HCT116 (cell line): ENCODE results near the gene ARSI. TPM values are rescaled to one million over a fixed set of nuclear protein-coding genes. Genes with fewer than 3 reads are reported as not detected.

Source experiments
- ATAC-seq: fragments of 200-7000 bp; cut with Tn5 transposase; 2 replicates; pipeline ENCODE4 v1.9.1; 2020; ENCODE audit warnings: mild to moderate bottlenecking, moderate library complexity
- BruUV-seq: library from RNA; stranded (reverse); fragments of 400-500 nt; replicated peaks from 2 replicates; lab custom pipeline; 2021; lab: Mats Ljungman, UMichigan
- CTCF ChIA-PET: fragments of 300-600 bp; sonication (Branson Sonifier 250); formaldehyde crosslinking; loops from one replicate; lab custom pipeline; 2021; ENCODE audit warnings: antibody characterized with exemption; lab: Charles Lee
- POLR2A ChIA-PET: fragments of 300-600, 350-600 bp; sonication (Branson Sonifier 250); formaldehyde crosslinking; loops from one replicate; lab custom pipeline; 2021; ENCODE audit warnings: antibody characterized with exemption; lab: Charles Lee
- RAD21 ChIA-PET, 2 experiments: fragments of 300-600 bp; sonication (Branson Sonifier 250); formaldehyde crosslinking; loops; one replicate each; lab custom pipeline; 2023; ENCODE audit warnings: low total read pairs in 2 of 2; ENCODE audit not compliant: uncharacterized antibody in 2 of 2, unreplicated experiment in 2 of 2, low non-redundant PET in 1 of 2; lab: Charles Lee
- DNase-seq: peaks from one replicate; pipeline ENCODE4 v3.0.0-alpha.2; 2010; ENCODE audit warnings: low read depth, low spot score
- H2AFZ ChIP-seq: fragments of 200-600 bp; shearing (Covaris generic), sonication (generic); 2 replicates; pipeline ENCODE4 v1.6.1; 2017; ENCODE audit warnings: low read depth, mixed run types, mixed read lengths, antibody characterized with exemption, low read length; ENCODE audit not compliant: poor library complexity, severe bottlenecking
- H3K27ac ChIP-seq: 2 replicates; pipeline ENCODE4 v1.5.1; 2012; ENCODE audit warnings: low read depth, low read length
- H3K27me3 ChIP-seq: fragments of 200-600 bp; sonication (generic); 2 replicates; pipeline ENCODE4 v1.6.1; 2016; ENCODE audit warnings: mixed run types, low read length, mixed read lengths; ENCODE audit not compliant: insufficient read depth
- H3K36me3 ChIP-seq, 2 experiments: fragments of 200-500 bp in 1 of 2; fragments of 200-600 bp in 1 of 2; sonication (Bioruptor generic) in 1 of 2; sonication (generic) in 1 of 2; 2 replicates each; pipeline versions ENCODE4 v1.5.1 to v1.6.1; 2014 to 2016; ENCODE audit warnings: low read length in 2 of 2, inconsistent platforms in 1 of 2, mixed read lengths in 1 of 2, mixed run types in 1 of 2; ENCODE audit not compliant: insufficient read depth in 2 of 2, control insufficient read depth in 1 of 2
- H3K4me1 ChIP-seq, 2 experiments: fragments of 200-600 bp in 1 of 2; sonication (generic) in 1 of 2; 2 replicates each; pipeline versions ENCODE4 v1.5.1 to v1.6.1; 2012 to 2017; ENCODE audit warnings: low read length in 2 of 2, inconsistent platforms in 1 of 2, mild to moderate bottlenecking in 1 of 2, mixed read lengths in 1 of 2, mixed run types in 1 of 2, moderate library complexity in 1 of 2; ENCODE audit not compliant: insufficient read depth in 2 of 2, control insufficient read depth in 1 of 2
- H3K4me2 ChIP-seq: fragments of 200-600 bp; sonication (generic); 2 replicates; pipeline ENCODE4 v1.6.1; 2017; ENCODE audit warnings: mixed run types, low read length, mixed read lengths
- H3K4me3 ChIP-seq, 2 experiments: fragments of 200-600 bp in 1 of 2; sonication (generic) in 1 of 2; replicated peaks in 1 of 2; 2 replicates each; pipeline ENCODE4 v1.5.1; 2011 to 2016; ENCODE audit warnings: low read length in 2 of 2, control low read depth in 1 of 2, low read depth in 1 of 2, mild to moderate bottlenecking in 1 of 2, mixed read lengths in 1 of 2, mixed run types in 1 of 2
- H3K79me2 ChIP-seq: fragments of 200-600 bp; sonication (generic); 2 replicates; pipeline ENCODE4 v1.6.1; 2017; ENCODE audit warnings: mild to moderate bottlenecking, mixed run types, low read length, moderate library complexity, mixed read lengths; ENCODE audit not compliant: insufficient read depth
- H3K9ac ChIP-seq: fragments of 200-600 bp; sonication (generic); 2 replicates; pipeline ENCODE4 v1.6.1; 2016; ENCODE audit warnings: low read length, mixed read lengths
- H3K9me2 ChIP-seq: fragments of 200-600 bp; sonication (generic), shearing (Covaris generic); 2 replicates; pipeline ENCODE4 v1.6.1; 2017; ENCODE audit warnings: mixed run types, mild to moderate bottlenecking, moderate library complexity; ENCODE audit not compliant: insufficient read depth
- H3K9me3 ChIP-seq, 2 experiments: fragments of 200-500 bp in 1 of 2; fragments of 200-600 bp in 1 of 2; sonication (Bioruptor generic) in 1 of 2; sonication (generic) in 1 of 2; 2 replicates each; pipeline ENCODE4 v1.6.1; 2014 to 2017; ENCODE audit warnings: low read length in 2 of 2, mixed read lengths in 2 of 2, inconsistent platforms in 1 of 2, low read depth in 1 of 2, mild to moderate bottlenecking in 1 of 2, mixed run types in 1 of 2, moderate library complexity in 1 of 2; ENCODE audit not compliant: control insufficient read depth in 1 of 2, insufficient read depth in 1 of 2
- H4K20me1 ChIP-seq: fragments of 200-600 bp; sonication (generic), shearing (Covaris generic); 2 replicates; pipeline ENCODE4 v1.6.1; 2017; ENCODE audit warnings: mixed run types, mild to moderate bottlenecking, moderate library complexity; ENCODE audit not compliant: insufficient read depth
- ATF3 ChIP-seq: IDR thresholded peaks from 2 replicates; pipeline ENCODE4 v1.6.1; 2012
- CEBPB ChIP-seq: IDR thresholded peaks from 2 replicates; pipeline ENCODE4 v1.6.1; 2012; ENCODE audit warnings: low read depth
- EGR1 ChIP-seq: IDR thresholded peaks from 2 replicates; pipeline ENCODE4 v1.6.1; 2012; ENCODE audit warnings: low read depth
- ELF1 ChIP-seq: IDR thresholded peaks from 2 replicates; pipeline ENCODE4 v1.6.1; 2012; ENCODE audit warnings: low read depth, borderline replicate concordance
- EZH2phosphoT487 ChIP-seq: fragments of 200-600 bp; IDR thresholded peaks from 2 replicates; pipeline ENCODE4 v1.6.1; 2018; ENCODE audit warnings: antibody characterized with exemption, borderline replicate concordance
- FOSL1 ChIP-seq: IDR thresholded peaks from 2 replicates; pipeline ENCODE4 v1.6.1; 2012; ENCODE audit warnings: low read depth
- JUND ChIP-seq: IDR thresholded peaks from 2 replicates; pipeline ENCODE4 v1.6.1; 2012
- POLR2A ChIP-seq: IDR thresholded peaks from 2 replicates; pipeline ENCODE4 v1.7.0; 2011; ENCODE audit warnings: borderline replicate concordance; ENCODE audit not compliant: insufficient read depth, insufficient read length; ENCODE audit errors: extremely low read depth
- POLR2AphosphoS5 ChIP-seq: IDR thresholded peaks from 2 replicates; pipeline ENCODE4 v1.6.1; 2011; ENCODE audit warnings: mild to moderate bottlenecking, low read depth, low read length, moderate library complexity
- RAD21 ChIP-seq: IDR thresholded peaks from 2 replicates; pipeline ENCODE4 v1.6.1; 2012; ENCODE audit warnings: low read depth, mild to moderate bottlenecking
- REST ChIP-seq: IDR thresholded peaks from 2 replicates; pipeline ENCODE4 v1.6.1; 2012; ENCODE audit warnings: low read depth
- SIN3A ChIP-seq: IDR thresholded peaks from 2 replicates; pipeline ENCODE4 v1.6.1; 2012; ENCODE audit warnings: low read depth
- TCF7L2 ChIP-seq: IDR thresholded peaks from 2 replicates; pipeline ENCODE4 v1.7.0; 2011; ENCODE audit warnings: borderline replicate concordance, inconsistent platforms; ENCODE audit not compliant: insufficient read depth, insufficient read length; ENCODE audit errors: extremely low read depth
- YY1 ChIP-seq: IDR thresholded peaks from 2 replicates; pipeline ENCODE4 v1.6.1; 2011; ENCODE audit warnings: low read length, low read depth, moderate library complexity, mild to moderate bottlenecking; ENCODE audit not compliant: insufficient replicate concordance; ENCODE audit errors: extremely low read depth
- ZBTB33 ChIP-seq: IDR thresholded peaks from 2 replicates; pipeline ENCODE4 v1.6.1; 2011; ENCODE audit warnings: mild to moderate bottlenecking, low read length, moderate library complexity; ENCODE audit not compliant: insufficient replicate concordance; ENCODE audit errors: extremely low read depth
- ZNF274 ChIP-seq: fragments of 200-500 bp; sonication (Bioruptor generic); IDR thresholded peaks from 2 replicates; pipeline ENCODE4 v1.6.1; 2014; ENCODE audit warnings: mild to moderate bottlenecking, low read depth, low read length, inconsistent platforms
- intact Hi-C: fragments of 100-400 bp; cut with micrococcal nuclease; formaldehyde crosslinking; loops from 2 replicates; pipeline ENCODE4 v1.10.0; 2022
- total RNA-seq: library from RNA; stranded (reverse); gene quantifications from one replicate; pipeline ENCODE4 v1.2.1, GENCODE V29; 2021; ENCODE audit not compliant: unreplicated experiment

ARSI gene
- total RNA-seq, 1 experiment from 2014 or later = 0.07 TPM

GRCh38 chr5:150321211-150321610, 18.5 kb upstream of the ARSI start:
- H3K4me2 ChIP-seq = no peak overlapping the region
- no peak overlapping the region for H2AFZ ChIP-seq
- H3K79me2 ChIP-seq = no peaks in the 10 kb centered on the region
- H3K9ac ChIP-seq = no peak overlapping the region
- H3K9me3 ChIP-seq = no peaks in the 10 kb centered on the region
- intact Hi-C loops = no loop called here
- no peak for DNase-seq
- ATAC-seq = no peak
- no TSS peak for BruUV-seq
- peaks cover 16 to 59% of the 10 kb centered on the region in 2 experiments for H3K4me1 ChIP-seq
- no peak overlapping the region for H3K4me3 ChIP-seq
- H4K20me1 ChIP-seq = no peaks in the 10 kb centered on the region
- POLR2A ChIA-PET = no interaction called here
- TF ChIP-seq ZNF274 = no peak
- no peak for TF ChIP-seq YY1
- TF ChIP-seq ELF1 = no peak
- TF ChIP-seq RAD21 = no peak
- TF ChIP-seq JUND = no peak
- no peak for TF ChIP-seq POLR2A
- no peak for TF ChIP-seq ATF3
- no peak for TF ChIP-seq TCF7L2
- no peak for TF ChIP-seq SIN3A
- TF ChIP-seq FOSL1 = no peak
- TF ChIP-seq POLR2AphosphoS5 = no peak
- TF ChIP-seq EZH2phosphoT487 = no peak
- no peak for TF ChIP-seq ZBTB33
- TF ChIP-seq EGR1 = no peak
- TF ChIP-seq REST = no peak
- TF ChIP-seq CEBPB = no peak
- no peaks in the 10 kb centered on the region for H3K36me3 ChIP-seq
- RAD21 ChIA-PET = no interaction called here
- no peaks in the 10 kb centered on the region for H3K9me2 ChIP-seq
- no peak overlapping the region for H3K27ac ChIP-seq
- no peaks in the 10 kb centered on the region for H3K27me3 ChIP-seq
- CTCF ChIA-PET = no interaction called here
